ENCODE measurements around the gene GBX1.

GBX1 gene

DNA sequence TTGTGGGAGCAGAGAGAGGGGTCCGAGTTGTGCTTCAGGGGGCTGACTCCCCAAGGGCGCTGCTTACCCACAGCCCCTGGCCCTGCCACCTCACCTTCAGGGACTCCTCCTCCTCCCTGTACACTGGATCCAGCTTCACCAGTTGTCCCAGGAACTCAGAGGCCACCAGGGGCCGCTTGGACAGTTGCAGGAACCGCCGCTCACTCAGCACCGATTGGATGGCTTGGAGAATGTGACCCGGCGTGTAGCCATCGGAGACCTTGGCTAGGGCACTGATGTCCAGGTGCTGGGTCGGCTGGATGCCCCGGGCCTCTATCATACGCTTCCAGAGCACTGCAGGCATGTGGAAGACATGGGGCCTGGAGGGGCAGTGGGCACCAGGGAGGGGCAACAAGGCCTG lies 24.1 kb upstream of the GBX1 start:
- H3K4me1 ChIP-seq, result no peaks in the 10 kb centered on the region

DNA sequence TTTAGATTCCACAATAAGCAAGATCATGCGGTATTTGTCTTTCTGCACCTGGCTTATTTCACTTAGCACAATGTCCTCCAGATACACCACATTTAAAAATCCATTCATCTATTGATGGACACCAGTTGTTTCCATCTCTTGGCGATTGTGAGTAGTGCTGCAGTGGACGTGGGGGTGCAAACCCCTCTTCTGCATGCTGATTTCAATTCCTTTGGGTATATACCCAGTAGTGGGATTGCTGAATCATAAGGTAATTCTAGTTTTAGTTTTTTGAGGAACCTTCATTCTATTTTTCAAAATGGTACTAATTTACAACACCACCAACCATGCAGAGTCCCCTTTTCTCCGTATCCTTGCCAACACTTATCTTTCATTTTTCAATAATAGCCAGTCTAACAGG lies 21.5 kb upstream of the GBX1 start:
- Histone ChIP-seq H3K9ac (no peak overlapping the region), H3K9me3 (ENCODE audit: control insufficient read depth, low read length) (no peaks in the 10 kb centered on the region), H3K79me2 (no peaks in the 10 kb centered on the region), H3K4me3 (ENCODE audit: low read depth, low read length) (no peak overlapping the region), H3K4me2 (ENCODE audit: low read length) (no peak overlapping the region), H3K4me1 (no peaks in the 10 kb centered on the region), H3K27ac (no peak overlapping the region), H3K36me3 (ENCODE audit: control insufficient read depth, insufficient read depth, low read length) (no peaks in the 10 kb centered on the region), H2AFZ (no peak overlapping the region), H3K27me3 (ENCODE audit: control insufficient read depth, insufficient read depth, low read length) (no peaks in the 10 kb centered on the region)
- TF ChIP-seq, protein P1, sequence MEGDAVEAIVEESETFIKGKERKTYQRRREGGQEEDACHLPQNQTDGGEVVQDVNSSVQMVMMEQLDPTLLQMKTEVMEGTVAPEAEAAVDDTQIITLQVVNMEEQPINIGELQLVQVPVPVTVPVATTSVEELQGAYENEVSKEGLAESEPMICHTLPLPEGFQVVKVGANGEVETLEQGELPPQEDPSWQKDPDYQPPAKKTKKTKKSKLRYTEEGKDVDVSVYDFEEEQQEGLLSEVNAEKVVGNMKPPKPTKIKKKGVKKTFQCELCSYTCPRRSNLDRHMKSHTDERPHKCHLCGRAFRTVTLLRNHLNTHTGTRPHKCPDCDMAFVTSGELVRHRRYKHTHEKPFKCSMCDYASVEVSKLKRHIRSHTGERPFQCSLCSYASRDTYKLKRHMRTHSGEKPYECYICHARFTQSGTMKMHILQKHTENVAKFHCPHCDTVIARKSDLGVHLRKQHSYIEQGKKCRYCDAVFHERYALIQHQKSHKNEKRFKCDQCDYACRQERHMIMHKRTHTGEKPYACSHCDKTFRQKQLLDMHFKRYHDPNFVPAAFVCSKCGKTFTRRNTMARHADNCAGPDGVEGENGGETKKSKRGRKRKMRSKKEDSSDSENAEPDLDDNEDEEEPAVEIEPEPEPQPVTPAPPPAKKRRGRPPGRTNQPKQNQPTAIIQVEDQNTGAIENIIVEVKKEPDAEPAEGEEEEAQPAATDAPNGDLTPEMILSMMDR (IDR thresholded peaks at IDR 0.05), result no peak

More for the DNA sequence above, 24.1 kb upstream of the GBX1 start:
- Histone ChIP-seq H3K27ac (no peak overlapping the region), H3K9ac (no peak overlapping the region), H3K36me3 (ENCODE audit: control insufficient read depth, insufficient read depth, low read length) (no peaks in the 10 kb centered on the region), H3K9me3 (ENCODE audit: control insufficient read depth, low read length) (no peaks in the 10 kb centered on the region), H3K27me3 (ENCODE audit: control insufficient read depth, insufficient read depth, low read length) (no peaks in the 10 kb centered on the region), H3K4me2 (ENCODE audit: low read length) (no peak overlapping the region), H2AFZ (no peak overlapping the region), H3K4me3 (ENCODE audit: low read depth, low read length) (no peak overlapping the region), H3K79me2 (no peaks in the 10 kb centered on the region)
- TF ChIP-seq, protein P1 (IDR thresholded peaks at IDR 0.05), result no peak

DNA sequence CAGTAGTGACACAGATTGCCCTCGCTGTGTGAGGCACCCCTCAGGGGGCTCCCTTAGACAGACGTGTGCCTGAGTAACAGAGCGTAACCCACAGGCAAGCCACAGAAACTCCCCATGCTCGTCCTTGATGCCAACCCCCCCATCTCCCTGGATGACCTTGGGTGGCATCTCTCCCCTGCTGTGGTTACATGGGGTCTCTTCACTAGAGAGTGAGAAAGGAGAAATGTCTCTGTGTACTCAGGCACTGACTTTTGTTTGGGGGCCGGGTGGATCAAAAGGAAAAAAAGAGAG lies 20.7 kb upstream of the GBX1 start:
- Histone ChIP-seq H3K27ac (no peak overlapping the region), H3K4me3 (ENCODE audit: low read depth, low read length) (no peak overlapping the region), H3K79me2 (no peaks in the 10 kb centered on the region), H3K4me1 (no peaks in the 10 kb centered on the region), H3K4me2 (ENCODE audit: low read length) (no peak overlapping the region), H3K9ac (no peak overlapping the region), H3K36me3 (ENCODE audit: control insufficient read depth, insufficient read depth, low read length) (no peaks in the 10 kb centered on the region), H3K9me3 (ENCODE audit: control insufficient read depth, low read length) (no peaks in the 10 kb centered on the region), H2AFZ (no peak overlapping the region), H3K27me3 (ENCODE audit: control insufficient read depth, insufficient read depth, low read length) (no peaks in the 10 kb centered on the region)
- TF ChIP-seq, protein P1 (IDR thresholded peaks at IDR 0.05), result no peak

DNA sequence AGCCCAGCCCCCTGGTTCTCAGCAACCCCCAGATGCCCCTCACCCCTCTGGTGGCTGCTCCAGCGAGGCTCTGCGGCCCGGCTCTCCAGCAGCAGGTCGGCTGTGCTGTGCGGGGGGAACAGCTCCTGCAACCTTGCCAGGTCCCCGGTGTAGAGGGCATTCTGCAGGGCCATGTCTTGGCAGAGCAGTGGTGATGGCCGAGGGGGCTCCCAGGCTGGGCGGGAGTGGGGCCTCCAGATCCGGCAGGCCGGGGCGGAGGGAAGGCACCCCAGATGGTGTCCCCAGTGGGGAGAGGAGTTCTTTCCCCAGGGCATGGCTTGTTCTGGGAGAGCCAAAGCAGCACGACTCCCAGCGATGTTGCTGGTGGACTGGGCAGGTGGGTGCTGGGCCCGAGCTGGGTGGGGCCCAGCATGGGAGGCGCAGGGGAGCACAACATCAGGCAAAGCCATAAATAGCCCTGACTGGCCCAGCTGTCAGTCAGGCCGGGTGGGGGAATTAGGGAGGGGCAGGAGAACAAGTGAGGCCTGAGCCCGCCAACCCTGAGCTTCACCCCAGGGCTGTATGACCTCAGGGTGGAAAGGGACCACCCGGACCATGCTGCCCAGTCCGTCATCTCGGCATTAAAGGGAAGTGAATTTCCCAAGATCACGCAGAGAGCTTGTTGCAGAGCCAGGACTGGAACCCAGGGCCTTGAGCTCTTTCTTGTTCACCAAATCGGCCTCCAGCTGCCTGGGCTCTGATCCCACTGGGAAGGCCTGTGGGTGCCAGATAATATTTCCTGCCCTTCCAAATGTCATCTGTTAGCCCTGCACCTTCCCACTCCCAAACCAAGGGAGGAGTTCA lies 20.1 kb upstream of the GBX1 start:
- TF ChIP-seq, protein P1 (IDR thresholded peaks at IDR 0.05), result no peak
- H3K79me2 ChIP-seq, result no peaks in the 10 kb centered on the region
- H3K4me1 ChIP-seq, result no peaks in the 10 kb centered on the region
- no peaks in the 10 kb centered on the region for H3K27me3 ChIP-seq (ENCODE audit: control insufficient read depth, insufficient read depth, low read length)
- H3K27ac ChIP-seq, result no peak overlapping the region
- H3K9ac ChIP-seq, result no peak overlapping the region
- no peaks in the 10 kb centered on the region for H3K36me3 ChIP-seq (ENCODE audit: control insufficient read depth, insufficient read depth, low read length)
- no peaks in the 10 kb centered on the region for H3K9me3 ChIP-seq (ENCODE audit: control insufficient read depth, low read length)
- no peak overlapping the region for H3K4me2 ChIP-seq (ENCODE audit: low read length)
- H3K4me3 ChIP-seq (ENCODE audit: low read depth, low read length), result no peak overlapping the region
- no peak overlapping the region for H2AFZ ChIP-seq

Data from parathyroid adenoma (tissue), 2 donors.